ENCODE results near the gene IGHMBP2. TPM values are rescaled to one million over a fixed set of nuclear protein-coding genes. Genes with fewer than 3 reads are reported as not detected.
A peak's percentile ranks its signal among the peaks of the same experiment; 100 is the strongest.

The IGHMBP2 gene
- total RNA-seq, 1 donor from 2014 or later: 20.3 TPM

DNA sequence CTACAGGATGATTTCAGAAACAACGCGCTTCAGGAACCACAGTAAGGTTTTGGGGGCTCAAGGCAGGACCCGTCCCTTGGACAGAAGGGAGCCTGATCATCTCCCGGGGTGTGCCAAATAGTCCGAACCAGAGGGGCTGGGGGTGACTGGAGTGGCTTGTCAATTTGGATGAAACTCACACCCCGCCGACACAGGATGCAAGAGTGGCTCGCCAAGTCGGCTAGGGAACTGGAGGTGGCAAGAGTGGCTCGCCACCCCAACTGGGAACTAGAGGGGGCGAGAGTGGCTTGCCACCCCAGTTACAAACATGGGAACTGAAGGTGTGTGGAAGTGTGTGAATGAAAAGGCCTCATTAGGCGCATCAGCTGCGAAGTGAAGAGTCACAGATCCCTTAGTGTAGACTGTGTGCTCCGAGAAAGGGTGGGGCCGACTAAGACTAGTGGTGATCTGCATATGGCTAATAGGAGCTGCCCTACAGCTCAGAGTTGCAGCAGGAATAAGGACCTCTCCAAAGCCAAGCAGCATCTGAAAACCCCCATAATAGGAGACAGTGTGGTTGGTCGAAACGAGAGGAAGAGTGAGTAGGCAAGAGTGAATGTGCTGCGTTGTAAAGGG is 35.4 kb upstream of the IGHMBP2 start:
- Histone ChIP-seq H3K9me3 (no peaks in the 10 kb centered on the region), H3K27ac (no peak overlapping the region), H3K4me3 (no peak overlapping the region), H3K27me3 (no peaks in the 10 kb centered on the region), H3K4me1 (peaks cover 2% of the 10 kb centered on the region), H3K36me3 (no peaks in the 10 kb centered on the region)
- ATAC-seq (no peak), DNase-seq (peak; percentile 40)
- intact Hi-C loops (cut with DNase I): no loop called here
- TF ChIP-seq, protein P1, sequence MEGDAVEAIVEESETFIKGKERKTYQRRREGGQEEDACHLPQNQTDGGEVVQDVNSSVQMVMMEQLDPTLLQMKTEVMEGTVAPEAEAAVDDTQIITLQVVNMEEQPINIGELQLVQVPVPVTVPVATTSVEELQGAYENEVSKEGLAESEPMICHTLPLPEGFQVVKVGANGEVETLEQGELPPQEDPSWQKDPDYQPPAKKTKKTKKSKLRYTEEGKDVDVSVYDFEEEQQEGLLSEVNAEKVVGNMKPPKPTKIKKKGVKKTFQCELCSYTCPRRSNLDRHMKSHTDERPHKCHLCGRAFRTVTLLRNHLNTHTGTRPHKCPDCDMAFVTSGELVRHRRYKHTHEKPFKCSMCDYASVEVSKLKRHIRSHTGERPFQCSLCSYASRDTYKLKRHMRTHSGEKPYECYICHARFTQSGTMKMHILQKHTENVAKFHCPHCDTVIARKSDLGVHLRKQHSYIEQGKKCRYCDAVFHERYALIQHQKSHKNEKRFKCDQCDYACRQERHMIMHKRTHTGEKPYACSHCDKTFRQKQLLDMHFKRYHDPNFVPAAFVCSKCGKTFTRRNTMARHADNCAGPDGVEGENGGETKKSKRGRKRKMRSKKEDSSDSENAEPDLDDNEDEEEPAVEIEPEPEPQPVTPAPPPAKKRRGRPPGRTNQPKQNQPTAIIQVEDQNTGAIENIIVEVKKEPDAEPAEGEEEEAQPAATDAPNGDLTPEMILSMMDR (IDR thresholded peaks at IDR 0.05): no peak

DNA sequence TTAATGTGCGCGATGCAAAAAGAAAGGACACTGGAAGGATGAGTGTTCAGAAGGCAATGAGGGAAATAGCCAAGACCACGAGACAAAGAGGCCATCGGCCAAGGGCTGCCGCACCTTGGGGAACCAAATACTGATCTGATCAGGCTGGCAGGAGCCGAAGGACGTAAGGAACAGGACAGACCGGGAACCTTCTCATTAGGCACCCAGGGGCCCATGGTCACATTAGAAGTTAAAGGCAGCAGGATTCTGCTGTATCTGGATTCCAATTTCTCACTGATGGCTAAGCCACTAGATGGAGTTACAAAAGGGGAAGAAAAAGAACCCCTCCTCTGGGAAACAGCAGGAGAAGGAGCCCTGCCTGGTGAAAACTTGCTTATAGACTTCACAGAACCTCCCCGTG is 33.2 kb upstream of the IGHMBP2 start:
- TF ChIP-seq, protein P1 (IDR thresholded peaks at IDR 0.05): peak; percentile 10
- H3K4me3 ChIP-seq: peak overlapping the region; percentile 60
- ATAC-seq: peak; percentile 26
- peaks cover 2% of the 10 kb centered on the region for H3K4me1 ChIP-seq
- DNase-seq: peak; percentile 40
- H3K36me3 ChIP-seq: no peaks in the 10 kb centered on the region
- no peaks in the 10 kb centered on the region for H3K27me3 ChIP-seq
- no peaks in the 10 kb centered on the region for H3K9me3 ChIP-seq
- no peak overlapping the region for H3K27ac ChIP-seq
- intact Hi-C loops (cut with DNase I): no loop called here

DNA sequence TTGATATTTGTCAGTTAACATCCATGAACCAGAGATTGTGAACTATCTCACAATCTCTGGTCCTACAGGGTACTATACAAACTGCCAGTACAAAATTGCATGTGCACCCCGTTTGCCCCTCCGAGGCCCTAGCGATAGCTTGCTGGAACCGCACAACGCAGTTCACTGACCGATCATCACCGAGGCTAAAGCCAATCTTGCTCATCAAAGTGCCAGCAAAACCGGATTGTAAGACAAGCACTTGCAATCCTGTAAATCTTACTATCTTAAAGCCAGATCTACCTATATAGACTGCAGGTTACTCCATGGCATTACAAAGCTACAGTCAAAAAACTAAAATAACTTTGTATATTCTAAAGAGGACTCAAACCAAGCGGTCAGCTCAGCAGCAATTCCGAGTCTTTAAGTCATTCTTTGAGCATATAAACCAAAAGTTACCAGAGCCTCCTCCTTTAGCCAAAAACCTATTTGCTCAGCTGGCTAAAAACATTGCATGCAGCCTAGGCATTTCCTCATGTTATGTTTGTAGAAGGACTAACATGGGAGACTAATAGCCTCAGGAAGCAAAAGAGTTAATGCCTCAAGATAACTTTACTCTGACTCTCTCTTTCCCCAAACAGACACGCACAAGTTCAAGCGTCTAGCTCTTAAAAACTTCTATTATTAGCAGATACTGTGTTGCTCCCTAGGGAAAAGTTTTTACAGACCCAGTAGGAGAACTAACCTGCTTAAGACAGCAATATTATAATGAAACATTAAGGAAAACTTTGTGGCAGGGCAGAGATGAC is 31.3 kb upstream of the IGHMBP2 start:
- intact Hi-C loops (cut with DNase I): no loop called here
- no peak overlapping the region for H3K27ac ChIP-seq

DNA sequence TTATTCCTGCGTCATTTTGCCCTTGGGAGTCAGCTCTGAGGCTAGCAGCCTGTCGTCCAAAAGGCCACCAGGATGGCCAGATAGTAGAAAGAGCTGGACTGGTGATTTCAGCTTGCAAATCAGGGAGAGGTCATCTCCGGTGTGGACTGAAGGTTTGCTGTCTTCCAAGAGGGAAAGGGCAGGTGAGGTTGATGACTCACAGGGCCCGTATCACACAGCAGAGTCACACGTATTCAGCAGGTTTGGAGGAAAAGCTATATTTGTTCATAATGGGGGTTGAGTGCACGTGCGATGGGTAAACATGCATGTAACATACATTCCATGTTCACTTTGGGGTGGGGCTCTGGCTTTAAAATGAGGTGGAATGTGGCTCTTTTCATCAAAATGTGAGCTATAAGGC is 25.7 kb upstream of the IGHMBP2 start:
- TF ChIP-seq, protein P1 (IDR thresholded peaks at IDR 0.05): no peak
- Histone ChIP-seq H3K9me3 (no peaks in the 10 kb centered on the region), H3K27ac (no peak overlapping the region), H3K4me3 (no peak overlapping the region), H3K4me1 (no peaks in the 10 kb centered on the region), H3K36me3 (no peaks in the 10 kb centered on the region), H3K27me3 (no peaks in the 10 kb centered on the region)
- intact Hi-C loops (cut with DNase I): no loop called here
- ATAC-seq (no peak), DNase-seq (no peak)

More for the DNA sequence above, 31.3 kb upstream of the IGHMBP2 start:
- Histone ChIP-seq H3K4me3 (no peak overlapping the region), H3K9me3 (no peaks in the 10 kb centered on the region), H3K27me3 (no peaks in the 10 kb centered on the region), H3K36me3 (no peaks in the 10 kb centered on the region), H3K4me1 (peaks cover 2% of the 10 kb centered on the region)
- ATAC-seq (no peak), DNase-seq (peak; percentile 30)
- TF ChIP-seq, protein P1 (IDR thresholded peaks at IDR 0.05): no peak

DNA sequence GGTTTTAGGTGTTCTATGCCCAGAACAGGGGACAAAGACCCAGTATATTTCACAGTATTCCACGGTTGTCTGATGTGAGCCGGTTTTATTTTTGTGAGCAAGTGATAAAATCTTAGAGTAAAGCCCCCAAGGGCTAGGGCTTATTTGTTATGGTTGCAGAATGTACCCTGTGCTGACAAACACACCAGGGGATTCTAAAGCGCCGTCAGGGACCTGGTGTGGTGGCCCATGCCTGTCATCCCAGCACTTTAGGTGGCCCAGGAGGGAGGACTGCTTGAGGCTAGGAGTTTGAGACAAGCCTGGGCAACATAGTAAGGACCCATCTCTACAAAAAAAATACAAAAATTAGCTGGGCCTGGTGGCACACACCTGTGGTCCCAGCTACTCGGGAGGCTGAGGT is 22.8 kb upstream of the IGHMBP2 start:
- Histone ChIP-seq H3K9me3 (no peaks in the 10 kb centered on the region), H3K4me1 (no peaks in the 10 kb centered on the region), H3K4me3 (no peak overlapping the region), H3K27ac (no peak overlapping the region), H3K36me3 (no peaks in the 10 kb centered on the region), H3K27me3 (no peaks in the 10 kb centered on the region)
- DNase-seq (peak; percentile 29), ATAC-seq (no peak)
- intact Hi-C loops (cut with DNase I): no loop called here
- TF ChIP-seq, protein P1 (IDR thresholded peaks at IDR 0.05): no peak
